Fibroblast of pulmonary artery (primary cell): ENCODE measurements around the gene ZNF561.
"Not testable (repeated sequence)": the region's sequence is repeated elsewhere in the genome, so short reads cannot be mapped to it uniquely, and the experiment has no call there.

Experiments
- DNase-seq: peaks from one replicate; pipeline ENCODE4 v3.0.0-alpha.2; 2010; ENCODE audit warnings: low read depth
- H3K4me3 ChIP-seq: replicated peaks from 2 replicates; pipeline ENCODE4 v1.5.1; 2011; ENCODE audit warnings: low read depth, mild to moderate bottlenecking, control low read depth, low read length, moderate library complexity
- CTCF ChIP-seq: IDR thresholded peaks from 2 replicates; pipeline ENCODE4 v1.5.1; 2011; ENCODE audit warnings: mild to moderate bottlenecking, control low read depth, low read length, inconsistent platforms; ENCODE audit errors: missing control alignments

The ZNF561 gene

DNA sequence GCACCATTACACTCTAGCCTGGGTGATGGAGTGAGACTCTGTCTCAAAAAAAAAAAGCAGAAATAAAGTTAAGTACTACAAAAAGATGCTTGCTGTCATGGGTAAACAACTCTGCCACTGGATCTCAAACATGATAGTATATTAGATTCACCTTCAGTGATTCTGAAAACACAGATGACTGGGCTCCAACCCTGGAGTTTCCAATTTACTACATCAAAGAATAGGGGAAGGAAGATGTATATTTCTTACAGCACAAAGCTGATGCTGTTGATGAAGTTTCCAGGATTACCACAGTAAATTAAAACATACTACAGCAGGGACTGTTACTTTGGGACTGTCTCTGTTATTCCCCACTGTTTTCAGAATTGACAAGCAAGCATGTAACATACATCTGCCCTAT lies 5.2 kb downstream of the ZNF561 start:
- H3K4me3 ChIP-seq = no peak overlapping the region
- no peak for DNase-seq
- TF ChIP-seq CTCF = no peak

GRCh38 chr19:9610484-9611113 lies 10.4 kb downstream of the ZNF561 start:
- TF ChIP-seq CTCF = no peak
- no peak for DNase-seq
- H3K4me3 ChIP-seq = no peak overlapping the region

DNA sequence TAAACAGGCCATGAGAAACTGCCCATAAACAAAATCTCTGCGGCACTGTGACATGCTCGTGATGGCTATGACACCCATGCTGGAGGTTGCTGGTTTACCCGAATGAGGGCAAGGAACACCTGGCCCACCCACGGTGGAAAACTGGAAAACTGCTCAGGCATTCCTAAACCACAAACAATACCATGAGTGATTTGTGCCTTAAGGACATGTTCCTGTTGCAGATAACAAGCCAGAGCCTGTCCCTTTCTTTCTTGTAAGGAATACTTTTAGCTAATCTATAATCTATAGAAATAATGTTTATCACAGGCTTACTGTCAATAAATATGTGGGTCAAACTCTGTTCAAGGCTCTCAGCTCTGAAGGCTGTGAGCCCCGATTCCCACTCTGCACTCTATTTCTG lies 12.1 kb downstream of the ZNF561 start:
- TF ChIP-seq CTCF = no peak
- no peak overlapping the region for H3K4me3 ChIP-seq
- no peak for DNase-seq

DNA sequence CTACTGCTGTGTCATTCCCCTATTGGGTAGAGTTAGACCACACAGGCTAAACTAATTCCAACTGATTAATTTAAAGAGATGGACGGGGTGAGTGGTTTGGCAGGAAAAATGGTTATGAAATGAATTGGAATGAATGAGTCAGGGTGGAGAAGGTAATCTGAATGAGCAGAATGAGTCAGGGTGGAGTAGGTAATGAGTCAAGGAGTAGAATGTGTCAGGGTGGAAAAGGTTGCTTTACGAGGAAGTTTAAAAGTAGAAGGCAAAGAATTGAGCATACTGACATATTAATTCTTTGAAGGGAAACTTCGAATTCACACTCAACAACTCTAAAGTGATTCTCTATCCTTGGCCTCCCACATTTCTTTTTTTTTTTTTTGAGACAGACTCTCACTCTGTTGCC lies 24.0 kb downstream of the ZNF561 start:
- TF ChIP-seq CTCF = no peak
- H3K4me3 ChIP-seq = no peak overlapping the region
- peak; percentile 77 for DNase-seq

- peak; percentile 79 for TF ChIP-seq CTCF
- DNase-seq = peak; percentile 80
- H3K4me3 ChIP-seq = no peak overlapping the region
Observed at GRCh38 chr19:9586764-9587163, 34.3 kb downstream of the ZNF561 start.

GRCh38 chr19:9584073-9584833 lies 36.8 kb downstream of the ZNF561 start, which contains the start of gene ZNF121:
ZNF121 (minus strand) TSS chr19:9584504; CDS start chr19:9568097, 16,407 bp downstream.
- TF ChIP-seq CTCF = no peak
- H3K4me3 ChIP-seq = peak within 1 kb of the TSS; percentile 97
- peak; percentile 80 for DNase-seq

- not testable (repeated sequence) for DNase-seq, H3K4me3 ChIP-seq
Observed at GRCh38 chr19:9582081-9582725, 38.8 kb downstream of the ZNF561 start.
